Gastroesophageal sphincter (tissue), 3 donors: ENCODE measurements around the gene EML1.

Source experiments
- CTCF ChIP-seq, 4 experiments: fragments of 200-600 bp in 2 of 4; fragments of 450-650 bp in 2 of 4; sonication (generic) in 1 of 4; IDR thresholded peaks; one replicate each; pipeline ENCODE4 v1.5.1; 2017 to 2019; ENCODE audit warnings: antibody characterized with exemption in 4 of 4, mild to moderate bottlenecking in 2 of 4, moderate library complexity in 2 of 4
- EP300 ChIP-seq: sonication (generic); formaldehyde crosslinking; IDR thresholded peaks from one replicate; pipeline ENCODE4 v1.6.1; 2017; ENCODE audit warnings: antibody characterized with exemption, mild to moderate bottlenecking
- POLR2A ChIP-seq, 2 donors: fragments of 450-650 bp; IDR thresholded peaks; one replicate each; pipeline ENCODE4 v1.6.1; 2017; ENCODE audit warnings: antibody characterized with exemption in 2 of 2, mild to moderate bottlenecking in 2 of 2, moderate library complexity in 1 of 2
- POLR2AphosphoS5 ChIP-seq: sonication (generic); formaldehyde crosslinking; IDR thresholded peaks from one replicate; pipeline ENCODE4 v1.6.1; 2017; ENCODE audit warnings: antibody characterized with exemption

GRCh38 chr14:99874306-99874705, 81.1 kb downstream of the EML1 start:
- TF ChIP-seq CTCF (IDR thresholded peaks at IDR 0.05) (no peak), POLR2A (IDR thresholded peaks at IDR 0.05) (no peak), EP300 (no peak), POLR2AphosphoS5 (no peak)
